Breast epithelium (tissue), 4 donors: ENCODE data around the gene RPS14. TPM values are rescaled to one million over a fixed set of nuclear protein-coding genes. Genes with fewer than 3 reads are reported as not detected.

Source experiments
- DNase-seq, 2 donors: peaks; one replicate each; pipeline ENCODE4 v3.0.0-alpha.2; 2019; ENCODE audit warnings: low spot score in 2 of 2
- H3K27ac ChIP-seq, 2 donors: fragments of 200-600 bp; sonication (generic) in 1 of 2; one replicate each; pipeline ENCODE4 v1.5.1; 2016 to 2019; ENCODE audit warnings: mild to moderate bottlenecking in 1 of 2
- H3K27me3 ChIP-seq, 2 donors: fragments of 200-600 bp; sonication (generic) in 1 of 2; one replicate each; pipeline versions ENCODE4 v1.5.1 to v1.6.0; 2017 to 2019; ENCODE audit warnings: control low read depth in 1 of 2, mild to moderate bottlenecking in 1 of 2
- H3K36me3 ChIP-seq: fragments of 200-600 bp; one replicate; pipeline ENCODE4 v1.5.1; 2019
- H3K4me1 ChIP-seq, 2 donors: fragments of 200-600 bp; sonication (generic); one replicate each; pipeline ENCODE4 v1.5.1; 2016 to 2019; ENCODE audit warnings: control low read depth in 1 of 2
- H3K4me3 ChIP-seq, 3 donors: fragments of 200-600 bp; sonication (generic); 1 replicate in 2 of 3; 2 replicates in 1 of 3; pipeline ENCODE4 v1.5.1; 2016 to 2019; ENCODE audit warnings: mild to moderate bottlenecking in 3 of 3, moderate library complexity in 2 of 3
- H3K9me3 ChIP-seq, 2 donors: fragments of 200-600 bp; sonication (generic) in 1 of 2; one replicate each; pipeline ENCODE4 v1.5.1; 2016 to 2019; ENCODE audit warnings: control low read depth in 1 of 2
- POLR2A ChIP-seq: fragments of 450-650 bp; IDR thresholded peaks from one replicate; pipeline ENCODE4 v1.6.1; 2016; ENCODE audit warnings: antibody characterized with exemption, mild to moderate bottlenecking, moderate library complexity
- POLR2AphosphoS5 ChIP-seq, 3 donors: sonication (generic); formaldehyde crosslinking; IDR thresholded peaks; one replicate each; pipeline ENCODE4 v1.6.1; 2017; ENCODE audit warnings: antibody characterized with exemption in 3 of 3
- intact Hi-C: fragments of 100-400 bp; cut with DNase I; formaldehyde crosslinking; loops from one replicate; pipeline ENCODE4 v1.15.1; 2023; ENCODE audit warnings: low total_unique reads
- total RNA-seq, 3 donors: library from RNA; depleted of rRNA; stranded (reverse); fragments of >200 nt; gene quantifications; one replicate each; pipeline ENCODE4 v1.1.0, GENCODE V29; 2016
- TF ChIP-seq, protein P1 (sequence below), 3 donors: fragments of 450-650 bp; IDR thresholded peaks; one replicate each; pipeline ENCODE4 v1.5.1; 2016 to 2017; ENCODE audit warnings: antibody characterized with exemption in 3 of 3, mild to moderate bottlenecking in 3 of 3, moderate library complexity in 3 of 3

Gene RPS14
- total RNA-seq, 3 donors from 2014 or later: 3,271 to 4,472 (median 4,011) TPM

GRCh38 chr5:150443242-150444075, 6.1 kb downstream of the RPS14 start:
- no peaks in the 10 kb centered on the region for H3K9me3 ChIP-seq
- H3K36me3 ChIP-seq: peaks cover 25% of the 10 kb centered on the region
- TF ChIP-seq POLR2A: no peak
- TF ChIP-seq POLR2AphosphoS5 (IDR thresholded peaks at IDR 0.05): no peak
- TF ChIP-seq, protein P1, sequence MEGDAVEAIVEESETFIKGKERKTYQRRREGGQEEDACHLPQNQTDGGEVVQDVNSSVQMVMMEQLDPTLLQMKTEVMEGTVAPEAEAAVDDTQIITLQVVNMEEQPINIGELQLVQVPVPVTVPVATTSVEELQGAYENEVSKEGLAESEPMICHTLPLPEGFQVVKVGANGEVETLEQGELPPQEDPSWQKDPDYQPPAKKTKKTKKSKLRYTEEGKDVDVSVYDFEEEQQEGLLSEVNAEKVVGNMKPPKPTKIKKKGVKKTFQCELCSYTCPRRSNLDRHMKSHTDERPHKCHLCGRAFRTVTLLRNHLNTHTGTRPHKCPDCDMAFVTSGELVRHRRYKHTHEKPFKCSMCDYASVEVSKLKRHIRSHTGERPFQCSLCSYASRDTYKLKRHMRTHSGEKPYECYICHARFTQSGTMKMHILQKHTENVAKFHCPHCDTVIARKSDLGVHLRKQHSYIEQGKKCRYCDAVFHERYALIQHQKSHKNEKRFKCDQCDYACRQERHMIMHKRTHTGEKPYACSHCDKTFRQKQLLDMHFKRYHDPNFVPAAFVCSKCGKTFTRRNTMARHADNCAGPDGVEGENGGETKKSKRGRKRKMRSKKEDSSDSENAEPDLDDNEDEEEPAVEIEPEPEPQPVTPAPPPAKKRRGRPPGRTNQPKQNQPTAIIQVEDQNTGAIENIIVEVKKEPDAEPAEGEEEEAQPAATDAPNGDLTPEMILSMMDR (IDR thresholded peaks at IDR 0.05): no peak
- DNase-seq: no peak
- no peaks in the 10 kb centered on the region for H3K27me3 ChIP-seq
- H3K27ac ChIP-seq: no peak overlapping the region
- intact Hi-C loops: no loop called here
- no peak overlapping the region for H3K4me3 ChIP-seq
- H3K4me1 ChIP-seq: peaks cover 9 to 11% of the 10 kb centered on the region in 2 donors

DNA sequence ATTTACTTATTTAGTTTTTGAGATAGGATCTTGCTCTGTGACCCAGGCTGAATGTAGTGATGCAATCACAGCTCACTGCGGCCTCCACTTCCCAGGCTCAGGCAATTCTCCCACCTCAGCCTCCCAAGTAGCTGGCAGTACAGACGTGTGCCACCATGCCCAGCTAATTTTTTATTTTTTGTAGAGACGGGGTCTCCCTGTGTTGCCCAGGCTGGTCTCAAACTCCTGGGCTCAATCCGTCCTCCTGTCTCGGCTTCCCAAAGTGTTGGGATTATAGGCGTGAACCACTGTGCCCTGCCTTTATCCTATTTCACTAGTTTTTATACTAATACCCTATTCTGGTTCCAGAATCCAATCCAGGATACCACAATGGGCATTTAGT, 6.8 kb downstream of the RPS14 start:
- Histone ChIP-seq H3K27me3 (no peaks in the 10 kb centered on the region), H3K36me3 (peaks cover 25% of the 10 kb centered on the region), H3K4me1 (peaks cover 1 to 3% of the 10 kb centered on the region in 2 donors), H3K27ac (no peak overlapping the region), H3K9me3 (no peaks in the 10 kb centered on the region), H3K4me3 (no peak overlapping the region)
- DNase-seq: no peak
- intact Hi-C loops: no loop called here
- TF ChIP-seq POLR2AphosphoS5 (IDR thresholded peaks at IDR 0.05): no peak
- TF ChIP-seq, protein P1 (IDR thresholded peaks at IDR 0.05): no peak

DNA sequence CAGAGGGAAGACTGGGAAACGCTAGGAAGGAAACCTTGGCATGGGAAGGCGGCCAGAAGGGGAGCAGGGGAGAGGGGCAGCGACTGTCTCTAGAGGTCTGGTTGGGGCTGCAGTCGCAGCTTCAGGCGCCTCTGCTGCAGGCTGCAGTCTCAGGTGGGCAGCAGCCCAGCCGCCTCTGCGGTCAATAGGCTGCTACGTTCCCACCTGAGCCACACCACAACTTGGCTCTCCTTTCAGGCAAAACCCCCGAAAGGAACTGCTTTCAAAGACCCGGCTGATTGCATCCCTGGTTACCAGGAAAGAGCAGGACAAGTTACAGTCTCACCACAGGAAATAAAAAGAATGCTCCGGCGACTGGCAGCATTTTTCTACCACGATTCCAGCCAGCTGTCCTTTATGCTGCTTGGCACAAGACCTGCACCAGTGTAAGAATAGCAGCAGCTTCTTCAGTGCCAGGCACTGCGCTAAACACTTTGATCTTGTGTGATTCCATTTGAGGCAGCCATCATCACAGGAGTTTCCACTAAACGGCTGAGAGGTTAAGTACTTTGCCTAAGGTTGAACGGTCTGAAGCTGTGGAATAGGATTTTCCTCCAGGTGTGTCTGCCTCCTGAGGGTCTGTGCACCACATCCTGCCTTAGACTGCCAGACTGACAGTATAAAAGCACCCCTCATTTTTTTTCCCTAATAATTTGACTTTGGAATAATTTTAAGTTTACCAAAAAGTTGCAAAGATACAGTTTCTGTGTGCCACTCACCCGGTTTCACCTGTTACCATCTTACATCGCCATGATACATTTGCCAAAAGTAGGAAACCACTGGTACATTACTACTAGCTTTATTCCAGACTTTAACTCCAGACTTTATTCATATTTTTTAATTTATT, 7.5 kb downstream of the RPS14 start:
- H3K9me3 ChIP-seq: no peaks in the 10 kb centered on the region
- peak overlapping the region in 1 of 2 donors; percentile 13 for H3K27ac ChIP-seq
- no peaks in the 10 kb centered on the region for H3K27me3 ChIP-seq
- H3K4me1 ChIP-seq: no peaks in the 10 kb centered on the region
- DNase-seq: no peak
- no peak overlapping the region for H3K4me3 ChIP-seq
- intact Hi-C loops: no loop called here
- peaks cover 21% of the 10 kb centered on the region for H3K36me3 ChIP-seq
- TF ChIP-seq POLR2A (no peak), POLR2AphosphoS5 (IDR thresholded peaks at IDR 0.05) (no peak)
- TF ChIP-seq, protein P1 (IDR thresholded peaks at IDR 0.05): no peak

- H3K36me3 ChIP-seq: peaks cover 12% of the 10 kb centered on the region
- no peak overlapping the region for H3K4me3 ChIP-seq
- H3K4me1 ChIP-seq: no peaks in the 10 kb centered on the region
- H3K27me3 ChIP-seq: no peaks in the 10 kb centered on the region
- peak overlapping the region in 1 of 2 donors; percentile 13 for H3K27ac ChIP-seq
- no peaks in the 10 kb centered on the region for H3K9me3 ChIP-seq
- intact Hi-C loops: no loop called here
- DNase-seq: no peak
- TF ChIP-seq, protein P1 (IDR thresholded peaks at IDR 0.05): no peak
- TF ChIP-seq POLR2A (no peak), POLR2AphosphoS5 (IDR thresholded peaks at IDR 0.05) (no peak)
Measured at GRCh38 chr5:150440948-150441812, 8.4 kb downstream of the RPS14 start.
